HepG2 (cell line): ENCODE results near the gene MFSD11.
A peak's percentile ranks its signal among the peaks of the same experiment; 100 is the strongest.

Source experiments
- ARID3A ChIP-seq: IDR thresholded peaks from 2 replicates; pipeline ENCODE4 v1.6.1; 2012; ENCODE audit warnings: low read depth, low read length, improper control_type of control experiment
- ATF2 ChIP-seq: sonication (generic); formaldehyde crosslinking; IDR thresholded peaks from 2 replicates; pipeline ENCODE4 v1.4.0; 2020; ENCODE audit warnings: missing genetic modification reagents
- CTCF ChIP-seq: sonication (generic); formaldehyde crosslinking; IDR thresholded peaks from 2 replicates; pipeline ENCODE4 v1.5.0; 2020; ENCODE audit warnings: mild to moderate bottlenecking, missing genetic modification reagents, moderate library complexity
- ERF ChIP-seq: IDR thresholded peaks from 2 replicates; pipeline ENCODE4 v1.6.1; 2018; ENCODE audit warnings: missing biosample characterization, missing genetic modification reagents
- FOSL1 ChIP-seq: sonication (generic); formaldehyde crosslinking; IDR thresholded peaks from 2 replicates; pipeline ENCODE4 v1.9.0; 2021; ENCODE audit warnings: missing genetic modification reagents, borderline replicate concordance
- FOXP1 ChIP-seq, 2 experiments: fragments of 450-650 bp in 1 of 2; IDR thresholded peaks; 2 replicates each; pipeline ENCODE4 v1.6.1; 2017 to 2018; ENCODE audit warnings: antibody characterized with exemption in 1 of 2
- GATAD2A ChIP-seq: IDR thresholded peaks from 2 replicates; pipeline ENCODE4 v1.6.1; 2016
- MAFK ChIP-seq, 2 experiments: IDR thresholded peaks in 1 of 2; conservative IDR thresholded peaks in 1 of 2; 2 replicates each; pipeline ENCODE4 v1.6.1; 2011; ENCODE audit warnings: improper control_type of control experiment in 2 of 2, low read length in 2 of 2
- NFRKB ChIP-seq: fragments of 450-650 bp; IDR thresholded peaks from 2 replicates; pipeline ENCODE4 v1.6.1; 2017
- NR2C2 ChIP-seq: sonication (generic); formaldehyde crosslinking; IDR thresholded peaks from 2 replicates; pipeline ENCODE4 v1.4.0; 2020; ENCODE audit warnings: missing genetic modification reagents, mild to moderate bottlenecking, moderate library complexity, borderline replicate concordance
- PTBP1 ChIP-seq: fragments of 200-400 bp; formaldehyde crosslinking; IDR thresholded peaks from 2 replicates; pipeline ENCODE4 v1.6.1; 2018; ENCODE audit warnings: low read length, low read depth; ENCODE audit not compliant: poor library complexity, severe bottlenecking
- STAT6 ChIP-seq: sonication (generic); formaldehyde crosslinking; IDR thresholded peaks from 2 replicates; pipeline ENCODE4 v1.4.0; 2020; ENCODE audit warnings: missing genetic modification reagents, mild to moderate bottlenecking, borderline replicate concordance
- ZC3H4 ChIP-seq: sonication (generic); formaldehyde crosslinking; IDR thresholded peaks from 2 replicates; pipeline ENCODE4 v1.4.0; 2020; ENCODE audit warnings: missing genetic modification reagents, borderline replicate concordance
- ZNF609 ChIP-seq: sonication (generic); formaldehyde crosslinking; IDR thresholded peaks from 2 replicates; pipeline ENCODE4 v1.4.0; 2020; ENCODE audit warnings: mild to moderate bottlenecking, missing genetic modification reagents, borderline replicate concordance

GRCh38 chr17:76816590-76817135 lies 78.7 kb downstream of the MFSD11 start:
- no peak for TF ChIP-seq FOSL1 (CRISPR knock-in tag)
- TF ChIP-seq FOXP1 (IDR thresholded peaks at IDR 0.05) = no peak
- no peak for TF ChIP-seq FOXP1 (CRISPR knock-in tag; IDR thresholded peaks at IDR 0.05)
- peak; percentile 78 for TF ChIP-seq CTCF (CRISPR knock-in tag)
- no peak for TF ChIP-seq ATF2 (CRISPR knock-in tag)
- no peak for TF ChIP-seq ERF (CRISPR knock-in tag)
- TF ChIP-seq GATAD2A (CRISPR knock-in tag) = no peak
- no peak for TF ChIP-seq ZNF609 (CRISPR knock-in tag)
- TF ChIP-seq NFRKB = no peak
- TF ChIP-seq MAFK (conservative IDR thresholded peaks at IDR 0.05 in 1 of 2, IDR thresholded peaks at IDR 0.05 in 1 of 2; ENCODE audit: low read length in 2 of 2) = no peak
- TF ChIP-seq ARID3A = no peak
- TF ChIP-seq STAT6 (CRISPR knock-in tag) = no peak
- TF ChIP-seq NR2C2 = no peak
- no peak for TF ChIP-seq PTBP1
- no peak for TF ChIP-seq ZC3H4 (CRISPR knock-in tag)
